ENCODE results near the gene MMP12. TPM values are rescaled to one million over a fixed set of nuclear protein-coding genes. Genes with fewer than 3 reads are reported as not detected.

Gene MMP12
- total and polyA plus RNA-seq, 2 experiments from 2014 or later, result not detected

- TF ChIP-seq CTCF (conservative IDR thresholded peaks at IDR 0.05; ENCODE audit: low read depth in 2 of 2) (no peak), ETS1 (IDR thresholded peaks at IDR 0.05) (no peak), ZNF114 (CRISPR knock-in tag; IDR thresholded peaks at IDR 0.05) (no peak), EZH2phosphoT487 (IDR thresholded peaks at IDR 0.05; ENCODE audit: unreplicated experiment) (no peak), STAT1 (IDR thresholded peaks at IDR 0.05; ENCODE audit: unreplicated experiment) (no peak), NANOG (IDR thresholded peaks at IDR 0.05; ENCODE audit: borderline replicate concordance) (no peak), ZNF462 (CRISPR knock-in tag; IDR thresholded peaks at IDR 0.05) (no peak), POLR2AphosphoS5 (IDR thresholded peaks at IDR 0.05; ENCODE audit: low read depth) (no peak), ZNF331 (CRISPR knock-in tag; IDR thresholded peaks at IDR 0.05; ENCODE audit: low read depth) (no peak)
- Mint-ChIP-seq H3K36me3 (ENCODE audit: low read depth) (no peaks in the 10 kb centered on the region), H3K4me3 (no peak overlapping the region), H3K9me3 (no peaks in the 10 kb centered on the region), H3K4me1 (no peaks in the 10 kb centered on the region), H3K27me3 (ENCODE audit: insufficient read depth, low read depth, poor library complexity) (no peaks in the 10 kb centered on the region), H3K27ac (no peak overlapping the region)
- Histone ChIP-seq H2AFZ (no peak overlapping the region), H3K4me3 (no peak overlapping the region), H3F3A (replicated peaks; ENCODE audit: low read depth) (no peaks in the 10 kb centered on the region), H3K27ac (ENCODE audit: low read depth) (no peak overlapping the region), H4K20me1 (replicated peaks; ENCODE audit: insufficient read depth) (no peaks in the 10 kb centered on the region), H3K4me2 (no peak overlapping the region), H3K36me3 (ENCODE audit: insufficient read depth) (no peaks in the 10 kb centered on the region), H3K27me3 (ENCODE audit: insufficient read depth) (no peaks in the 10 kb centered on the region), H3K4me1 (ENCODE audit: insufficient read depth) (no peaks in the 10 kb centered on the region), H3K9me2 (ENCODE audit: insufficient read depth) (no peaks in the 10 kb centered on the region), H3K79me2 (replicated peaks; ENCODE audit: insufficient read depth) (no peaks in the 10 kb centered on the region)
- no peak for ATAC-seq
- no peak for DNase-seq (ENCODE audit: low spot score)
Measured at GRCh38 chr11:102853956-102854355, 20.8 kb downstream of the MMP12 start.
